ENCODE results near the gene RERE.

DNA sequence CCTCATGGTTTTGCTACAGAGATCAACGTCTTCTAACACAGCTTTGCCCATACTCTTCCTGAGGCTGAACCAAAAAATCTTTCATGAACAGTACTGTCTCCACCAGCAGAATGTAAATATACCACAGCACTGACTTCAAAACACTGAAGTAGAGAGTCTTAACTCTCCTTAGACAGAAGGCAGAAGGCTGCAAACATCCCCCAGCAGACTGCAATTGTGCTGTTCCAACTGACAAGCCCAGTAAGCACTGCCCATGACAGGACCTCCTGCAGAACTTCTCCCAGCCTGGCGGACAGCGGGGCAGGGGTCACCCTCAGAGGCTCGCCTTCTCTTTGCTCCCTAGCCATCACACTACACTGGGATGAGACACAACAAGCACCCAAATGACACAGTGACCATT lies 218.7 kb downstream of the RERE start:
- no peak for TF ChIP-seq CTCF (IDR thresholded peaks at IDR 0.05; ENCODE audit: low read depth, low read length, poor library complexity, severe bottlenecking)
- TF ChIP-seq EZH2phosphoT487 (IDR thresholded peaks at IDR 0.05; ENCODE audit: borderline replicate concordance, low read length) = no peak
